GM12892 (cell line): ENCODE data around the gene IL13RA1.

Experiments
- POLR2A ChIP-seq: IDR thresholded peaks from 2 replicates; pipeline ENCODE4 v1.6.1; 2011; ENCODE audit warnings: low read depth, low read length, control low read depth
- POLR2AphosphoS5 ChIP-seq: IDR thresholded peaks from 2 replicates; pipeline ENCODE4 v1.6.1; 2011; ENCODE audit warnings: low read depth, low read length, control low read depth

GRCh38 chrX:118764122-118764521 is 36.7 kb downstream of the IL13RA1 start:
- no peak for TF ChIP-seq POLR2A
- no peak for TF ChIP-seq POLR2AphosphoS5
